Suprapubic skin (tissue), 3 donors: ENCODE measurements around the gene UBE2QL1.

Source experiments
- CTCF ChIP-seq, 2 donors: fragments of 200-600 bp in 1 of 2; fragments of 450-650 bp in 1 of 2; sonication (generic) in 1 of 2; IDR thresholded peaks; one replicate each; pipeline ENCODE4 v1.5.1; 2016 to 2019; ENCODE audit warnings: antibody characterized with exemption in 2 of 2, mild to moderate bottlenecking in 1 of 2, moderate library complexity in 1 of 2
- POLR2AphosphoS5 ChIP-seq, 3 donors: sonication (generic); formaldehyde crosslinking; IDR thresholded peaks; one replicate each; pipeline ENCODE4 v1.6.1; 2017; ENCODE audit warnings: antibody characterized with exemption in 3 of 3

DNA sequence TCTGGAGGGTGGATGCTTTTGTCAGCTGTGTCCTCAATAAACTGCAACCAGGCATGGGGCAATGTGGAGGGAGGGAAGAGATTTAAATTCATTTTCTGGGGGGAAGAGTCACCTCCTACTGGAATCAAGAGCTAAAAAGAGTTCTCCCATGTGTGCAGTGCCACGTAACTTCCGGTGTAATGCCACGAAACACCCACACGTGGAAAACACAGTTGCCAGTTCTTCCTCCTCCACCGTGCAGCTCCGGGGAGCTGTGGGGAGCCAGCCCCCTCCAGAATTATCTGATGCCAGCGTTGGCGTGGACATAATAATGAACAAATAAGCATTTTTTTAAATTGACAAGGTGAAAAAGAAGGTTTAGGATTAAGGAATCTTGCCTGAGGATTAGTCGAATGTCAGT lies 38.2 kb upstream of the UBE2QL1 start:
- TF ChIP-seq POLR2AphosphoS5 (IDR thresholded peaks at IDR 0.05) (no peak), CTCF (IDR thresholded peaks at IDR 0.05) (no peak)
